Measurements from ENCODE around the gene RGS17. TPM values are rescaled to one million over a fixed set of nuclear protein-coding genes. Genes with fewer than 3 reads are reported as not detected.

Gene RGS17
- total RNA-seq, 1 donor from 2014 or later = not detected

- Histone ChIP-seq H3K36me3 (no peaks in the 10 kb centered on the region), H3K9me3 (no peaks in the 10 kb centered on the region), H3K4me3 (no peak overlapping the region), H3K27ac (no peak overlapping the region), H3K4me1 (no peaks in the 10 kb centered on the region), H3K27me3 (no peaks in the 10 kb centered on the region)
- TF ChIP-seq, protein P1, sequence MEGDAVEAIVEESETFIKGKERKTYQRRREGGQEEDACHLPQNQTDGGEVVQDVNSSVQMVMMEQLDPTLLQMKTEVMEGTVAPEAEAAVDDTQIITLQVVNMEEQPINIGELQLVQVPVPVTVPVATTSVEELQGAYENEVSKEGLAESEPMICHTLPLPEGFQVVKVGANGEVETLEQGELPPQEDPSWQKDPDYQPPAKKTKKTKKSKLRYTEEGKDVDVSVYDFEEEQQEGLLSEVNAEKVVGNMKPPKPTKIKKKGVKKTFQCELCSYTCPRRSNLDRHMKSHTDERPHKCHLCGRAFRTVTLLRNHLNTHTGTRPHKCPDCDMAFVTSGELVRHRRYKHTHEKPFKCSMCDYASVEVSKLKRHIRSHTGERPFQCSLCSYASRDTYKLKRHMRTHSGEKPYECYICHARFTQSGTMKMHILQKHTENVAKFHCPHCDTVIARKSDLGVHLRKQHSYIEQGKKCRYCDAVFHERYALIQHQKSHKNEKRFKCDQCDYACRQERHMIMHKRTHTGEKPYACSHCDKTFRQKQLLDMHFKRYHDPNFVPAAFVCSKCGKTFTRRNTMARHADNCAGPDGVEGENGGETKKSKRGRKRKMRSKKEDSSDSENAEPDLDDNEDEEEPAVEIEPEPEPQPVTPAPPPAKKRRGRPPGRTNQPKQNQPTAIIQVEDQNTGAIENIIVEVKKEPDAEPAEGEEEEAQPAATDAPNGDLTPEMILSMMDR (IDR thresholded peaks at IDR 0.05) = no peak
- intact Hi-C loops (cut with DNase I) = no loop called here
- no peak for DNase-seq (ENCODE audit: low spot score in 2 of 2)
These were observed 36.2 kb upstream of the RGS17 start for GRCh38 chr6:153167061-153167891.

- intact Hi-C loops (cut with DNase I) = no loop called here
- H3K27me3 ChIP-seq = no peaks in the 10 kb centered on the region
- no peak overlapping the region for H3K4me3 ChIP-seq
- DNase-seq (ENCODE audit: low spot score in 2 of 2) = no peak
- H3K9me3 ChIP-seq = no peaks in the 10 kb centered on the region
- no peak overlapping the region for H3K27ac ChIP-seq
- H3K4me1 ChIP-seq = no peaks in the 10 kb centered on the region
- TF ChIP-seq, protein P1 (IDR thresholded peaks at IDR 0.05) = no peak
- no peaks in the 10 kb centered on the region for H3K36me3 ChIP-seq
These were observed 31.6 kb upstream of the RGS17 start for GRCh38 chr6:153162646-153163045.

DNA sequence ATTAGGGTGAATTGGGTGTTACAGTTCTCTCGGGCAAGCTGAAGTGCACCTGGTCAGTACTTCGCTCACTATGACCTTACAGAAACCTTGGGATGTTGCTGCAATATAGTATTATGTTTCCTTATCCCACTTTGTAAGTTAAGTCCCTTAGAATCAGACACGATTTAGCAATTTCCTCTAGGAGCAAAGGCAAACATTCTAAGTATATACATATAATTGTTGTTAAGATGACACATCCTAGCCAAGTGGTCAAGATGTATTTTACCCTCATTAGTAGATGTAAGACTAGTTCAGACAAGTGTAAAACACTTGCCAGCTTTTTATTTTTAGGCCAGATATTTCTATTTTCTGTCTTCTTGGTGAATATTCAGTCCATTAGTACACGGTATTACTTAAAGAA, 31.1 kb upstream of the RGS17 start:
- intact Hi-C loops (cut with DNase I) = no loop called here
- TF ChIP-seq, protein P1 (IDR thresholded peaks at IDR 0.05) = no peak
- Histone ChIP-seq H3K27ac (no peak overlapping the region), H3K9me3 (no peaks in the 10 kb centered on the region), H3K4me3 (no peak overlapping the region), H3K27me3 (no peaks in the 10 kb centered on the region), H3K36me3 (no peaks in the 10 kb centered on the region), H3K4me1 (no peaks in the 10 kb centered on the region)
- DNase-seq (ENCODE audit: low spot score in 2 of 2) = no peak

- no peaks in the 10 kb centered on the region for H3K4me1 ChIP-seq
- H3K27me3 ChIP-seq = no peaks in the 10 kb centered on the region
- no peak for DNase-seq (ENCODE audit: low spot score in 2 of 2)
- H3K27ac ChIP-seq = no peak overlapping the region
- H3K9me3 ChIP-seq = no peaks in the 10 kb centered on the region
- intact Hi-C loops (cut with DNase I) = no loop called here
- no peak overlapping the region for H3K4me3 ChIP-seq
- TF ChIP-seq, protein P1 (IDR thresholded peaks at IDR 0.05) = no peak
- H3K36me3 ChIP-seq = no peaks in the 10 kb centered on the region
These were observed 29.1 kb upstream of the RGS17 start for GRCh38 chr6:153160221-153160620.

DNA sequence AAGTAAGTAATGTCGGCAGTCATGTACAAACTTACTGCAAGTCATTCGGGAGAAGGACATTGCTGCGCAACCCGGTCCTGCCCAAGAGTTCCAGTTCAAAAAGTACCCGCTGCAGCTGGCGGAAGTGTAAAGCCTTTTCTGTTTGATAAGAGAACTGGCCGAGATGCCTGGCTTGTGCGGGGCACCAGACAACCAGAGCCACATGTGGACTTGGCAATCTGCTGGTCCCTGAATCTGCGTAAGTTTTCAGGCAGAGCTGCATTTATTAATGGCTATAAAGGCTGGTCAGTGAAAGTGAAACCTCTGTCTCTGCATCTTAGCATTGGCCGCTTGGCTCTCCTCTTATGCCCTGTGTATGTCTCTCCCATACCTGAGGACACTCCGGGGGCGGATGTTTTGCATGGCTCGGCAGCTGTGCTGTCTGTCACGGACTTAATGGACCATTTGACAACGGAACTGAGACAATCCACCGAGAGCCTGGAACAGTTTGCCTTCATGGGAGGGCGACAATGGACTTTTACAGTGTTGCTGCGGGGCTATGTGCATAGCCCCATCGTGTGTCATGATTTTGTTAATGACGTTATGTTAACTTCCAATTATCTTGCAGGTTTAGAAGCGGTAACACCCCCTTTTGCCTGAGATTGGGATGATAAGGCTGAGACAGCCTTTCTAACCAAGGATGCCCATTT, 19.8 kb upstream of the RGS17 start:
- Histone ChIP-seq H3K9me3 (no peaks in the 10 kb centered on the region), H3K36me3 (no peaks in the 10 kb centered on the region), H3K27me3 (no peaks in the 10 kb centered on the region), H3K4me3 (peak overlapping the region in 1 of 2 donors; percentile 58), H3K27ac (no peak overlapping the region), H3K4me1 (no peaks in the 10 kb centered on the region)
- intact Hi-C loops (cut with DNase I) = no loop called here
- DNase-seq (ENCODE audit: low spot score in 2 of 2) = no peak
- TF ChIP-seq, protein P1 (IDR thresholded peaks at IDR 0.05) = no peak
